Lower leg skin (tissue), 3 donors: ENCODE results near the gene COX7B.

Experiments
- POLR2A ChIP-seq, 2 donors: fragments of 450-650 bp; IDR thresholded peaks; one replicate each; pipeline ENCODE4 v1.6.1; 2016 to 2017; ENCODE audit warnings: antibody characterized with exemption in 2 of 2, mild to moderate bottlenecking in 1 of 2, moderate library complexity in 1 of 2
- TF ChIP-seq, protein P1 (sequence below), 3 donors: fragments of 450-650 bp; IDR thresholded peaks; one replicate each; pipeline ENCODE4 v1.5.1; 2016; ENCODE audit warnings: antibody characterized with exemption in 3 of 3, mild to moderate bottlenecking in 3 of 3, moderate library complexity in 2 of 3

DNA sequence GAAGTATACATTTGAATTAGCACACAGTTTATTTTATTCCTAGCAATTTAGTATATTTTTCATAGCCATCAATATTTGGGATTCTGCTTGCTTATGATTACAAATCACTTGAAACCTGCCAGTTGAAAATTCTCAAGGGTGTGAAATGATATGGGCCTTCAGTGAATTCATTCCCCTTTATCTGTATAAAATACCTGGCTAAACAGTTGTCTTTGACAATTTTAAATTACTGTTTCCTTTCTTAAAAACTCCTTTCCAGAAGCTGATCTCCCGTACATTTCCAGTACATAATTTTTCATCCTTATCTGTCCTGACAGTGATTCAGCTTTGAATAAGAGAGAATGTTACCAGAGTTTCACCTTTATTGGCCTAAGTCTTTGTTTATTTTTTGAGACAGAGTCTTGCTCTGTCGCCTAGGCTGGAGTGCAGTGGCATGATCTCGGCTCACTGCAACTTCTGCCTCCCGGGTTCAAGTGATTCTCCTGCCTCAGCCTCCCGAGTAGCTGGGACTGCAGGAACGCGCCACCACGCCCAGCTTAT lies 25.1 kb downstream of the COX7B start:
- TF ChIP-seq POLR2A (IDR thresholded peaks at IDR 0.05) = no peak
- TF ChIP-seq, protein P1, sequence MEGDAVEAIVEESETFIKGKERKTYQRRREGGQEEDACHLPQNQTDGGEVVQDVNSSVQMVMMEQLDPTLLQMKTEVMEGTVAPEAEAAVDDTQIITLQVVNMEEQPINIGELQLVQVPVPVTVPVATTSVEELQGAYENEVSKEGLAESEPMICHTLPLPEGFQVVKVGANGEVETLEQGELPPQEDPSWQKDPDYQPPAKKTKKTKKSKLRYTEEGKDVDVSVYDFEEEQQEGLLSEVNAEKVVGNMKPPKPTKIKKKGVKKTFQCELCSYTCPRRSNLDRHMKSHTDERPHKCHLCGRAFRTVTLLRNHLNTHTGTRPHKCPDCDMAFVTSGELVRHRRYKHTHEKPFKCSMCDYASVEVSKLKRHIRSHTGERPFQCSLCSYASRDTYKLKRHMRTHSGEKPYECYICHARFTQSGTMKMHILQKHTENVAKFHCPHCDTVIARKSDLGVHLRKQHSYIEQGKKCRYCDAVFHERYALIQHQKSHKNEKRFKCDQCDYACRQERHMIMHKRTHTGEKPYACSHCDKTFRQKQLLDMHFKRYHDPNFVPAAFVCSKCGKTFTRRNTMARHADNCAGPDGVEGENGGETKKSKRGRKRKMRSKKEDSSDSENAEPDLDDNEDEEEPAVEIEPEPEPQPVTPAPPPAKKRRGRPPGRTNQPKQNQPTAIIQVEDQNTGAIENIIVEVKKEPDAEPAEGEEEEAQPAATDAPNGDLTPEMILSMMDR (IDR thresholded peaks at IDR 0.05) = no peak
